Cardiac muscle cell (in vitro differentiated cells and primary cell): Measurements from ENCODE around the gene PCGF5. TPM values are rescaled to one million over a fixed set of nuclear protein-coding genes. Genes with fewer than 3 reads are reported as not detected.

Source experiments
- DNase-seq, 2 donors: peaks; one replicate each; pipeline versions ENCODE4 v3.0.0 to v3.0.0-alpha.2; 2010 to 2017; ENCODE audit warnings: low read depth in 1 of 2, low spot score in 1 of 2
- H3K27ac ChIP-seq: fragments of 200-600 bp; sonication (generic); 2 replicates; pipeline ENCODE4 v1.5.1; 2016
- H3K27me3 ChIP-seq: fragments of 200-600 bp; sonication (generic); 2 replicates; pipeline ENCODE4 v1.6.0; 2016; ENCODE audit warnings: control low read depth
- H3K36me3 ChIP-seq: fragments of 200-600 bp; sonication (generic); 2 replicates; pipeline ENCODE4 v1.5.1; 2016; ENCODE audit warnings: control low read depth
- H3K4me1 ChIP-seq: fragments of 200-600 bp; sonication (generic); 2 replicates; pipeline ENCODE4 v1.8.1; 2017; ENCODE audit warnings: low read depth, mild to moderate bottlenecking, mixed run types
- H3K4me3 ChIP-seq: fragments of 200-600 bp; sonication (generic); 2 replicates; pipeline ENCODE4 v1.5.1; 2016; ENCODE audit warnings: mild to moderate bottlenecking
- H3K9me3 ChIP-seq: fragments of 200-600 bp; sonication (generic); 2 replicates; pipeline ENCODE4 v1.5.1; 2017; ENCODE audit warnings: low read depth, mild to moderate bottlenecking, control low read depth
- polyA plus RNA-seq: library from polyadenylated mRNA; unstranded; fragments of >200 nt; fragmentation: Nextera tagmentation; extraction: Ambion mirVana; gene quantifications from 2 replicates; pipeline ENCODE4 v1.2.1, GENCODE V29; 2016
- total RNA-seq: library from RNA; depleted of rRNA; stranded (reverse); fragments of >200 nt; gene quantifications from 2 replicates; pipeline ENCODE4 v1.2.3, GENCODE V29; 2016
- TF ChIP-seq, protein P1 (sequence below): IDR thresholded peaks from 2 replicates; pipeline ENCODE4 v1.5.1; 2012; ENCODE audit warnings: low read depth, mild to moderate bottlenecking, low read length

Gene PCGF5
- total and polyA plus RNA-seq, 2 experiments from 2014 or later = 13.8 to 39.3 TPM

DNA sequence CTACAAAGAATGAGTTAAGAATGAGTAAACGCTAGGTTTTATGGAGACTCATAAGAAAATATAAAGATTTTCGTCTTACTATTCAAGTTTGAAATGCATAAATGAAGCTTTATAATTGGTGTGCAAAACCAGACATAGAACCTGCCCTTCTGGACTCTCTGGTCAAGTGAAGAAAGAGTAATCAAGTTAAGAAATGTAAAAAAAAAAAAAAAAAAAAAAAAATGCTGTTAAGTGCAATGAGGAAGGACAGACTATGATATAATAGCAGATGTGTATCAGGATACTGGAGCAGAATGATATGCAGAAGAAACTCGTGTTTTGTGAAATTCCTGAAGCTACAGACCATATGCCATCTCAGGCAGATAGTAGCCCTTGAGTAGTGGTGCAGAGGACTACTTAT lies 5.6 kb downstream of the PCGF5 start:
- H3K9me3 ChIP-seq = no peaks in the 10 kb centered on the region
- peaks cover 21% of the 10 kb centered on the region for H3K27me3 ChIP-seq
- no peak overlapping the region for H3K27ac ChIP-seq
- H3K4me1 ChIP-seq = peaks cover 4% of the 10 kb centered on the region
- no peak overlapping the region for H3K4me3 ChIP-seq
- TF ChIP-seq, protein P1, sequence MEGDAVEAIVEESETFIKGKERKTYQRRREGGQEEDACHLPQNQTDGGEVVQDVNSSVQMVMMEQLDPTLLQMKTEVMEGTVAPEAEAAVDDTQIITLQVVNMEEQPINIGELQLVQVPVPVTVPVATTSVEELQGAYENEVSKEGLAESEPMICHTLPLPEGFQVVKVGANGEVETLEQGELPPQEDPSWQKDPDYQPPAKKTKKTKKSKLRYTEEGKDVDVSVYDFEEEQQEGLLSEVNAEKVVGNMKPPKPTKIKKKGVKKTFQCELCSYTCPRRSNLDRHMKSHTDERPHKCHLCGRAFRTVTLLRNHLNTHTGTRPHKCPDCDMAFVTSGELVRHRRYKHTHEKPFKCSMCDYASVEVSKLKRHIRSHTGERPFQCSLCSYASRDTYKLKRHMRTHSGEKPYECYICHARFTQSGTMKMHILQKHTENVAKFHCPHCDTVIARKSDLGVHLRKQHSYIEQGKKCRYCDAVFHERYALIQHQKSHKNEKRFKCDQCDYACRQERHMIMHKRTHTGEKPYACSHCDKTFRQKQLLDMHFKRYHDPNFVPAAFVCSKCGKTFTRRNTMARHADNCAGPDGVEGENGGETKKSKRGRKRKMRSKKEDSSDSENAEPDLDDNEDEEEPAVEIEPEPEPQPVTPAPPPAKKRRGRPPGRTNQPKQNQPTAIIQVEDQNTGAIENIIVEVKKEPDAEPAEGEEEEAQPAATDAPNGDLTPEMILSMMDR = no peak
- no peak for DNase-seq
- H3K36me3 ChIP-seq = no peaks in the 10 kb centered on the region

GRCh38 chr10:91227576-91227975 lies 7.1 kb downstream of the PCGF5 start:
- peaks cover 11% of the 10 kb centered on the region for H3K27me3 ChIP-seq
- no peak overlapping the region for H3K27ac ChIP-seq
- no peak for DNase-seq
- TF ChIP-seq, protein P1 = no peak
- H3K36me3 ChIP-seq = no peaks in the 10 kb centered on the region
- H3K4me3 ChIP-seq = no peak overlapping the region
- no peaks in the 10 kb centered on the region for H3K4me1 ChIP-seq
- H3K9me3 ChIP-seq = no peaks in the 10 kb centered on the region

DNA sequence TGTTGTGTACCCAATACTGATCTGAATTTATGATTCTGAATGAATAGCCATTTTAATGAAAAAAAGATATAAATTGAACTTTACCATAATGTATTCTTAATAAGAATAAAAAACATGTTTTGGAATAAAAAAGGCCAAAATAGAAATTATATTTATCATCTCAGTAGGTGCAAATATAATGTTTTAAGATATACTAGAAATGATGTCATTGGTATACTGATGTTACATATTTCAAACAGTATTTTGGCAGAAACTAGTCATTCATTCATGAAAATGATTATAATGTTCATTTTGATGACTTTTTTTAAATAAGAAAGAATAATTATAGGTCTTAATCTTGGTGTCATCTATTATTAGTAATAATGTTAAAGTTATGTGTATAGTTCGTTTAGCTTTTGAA lies 9.2 kb downstream of the PCGF5 start:
- Histone ChIP-seq H3K9me3 (no peaks in the 10 kb centered on the region), H3K4me1 (no peaks in the 10 kb centered on the region), H3K27me3 (no peaks in the 10 kb centered on the region), H3K4me3 (no peak overlapping the region), H3K36me3 (no peaks in the 10 kb centered on the region), H3K27ac (no peak overlapping the region)
- TF ChIP-seq, protein P1 = no peak
- DNase-seq = no peak

DNA sequence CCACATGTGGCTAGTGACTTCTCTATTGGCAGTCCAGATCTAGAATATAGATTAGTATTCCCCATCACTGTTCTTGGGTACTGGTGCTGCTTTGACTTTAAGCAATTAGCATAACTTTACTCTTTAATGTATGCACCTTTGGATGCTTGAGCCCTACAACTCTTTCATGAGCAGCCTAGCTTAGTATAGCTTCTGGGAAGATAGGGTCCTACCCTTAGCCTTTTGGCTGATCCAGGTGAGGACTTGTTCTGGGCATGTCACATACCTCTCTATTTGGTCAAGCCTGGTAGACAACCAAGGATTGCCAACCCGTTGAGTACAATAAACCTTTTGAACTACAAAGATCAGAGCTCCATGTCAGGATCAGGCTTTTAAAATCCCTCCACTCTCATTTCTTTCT lies 17.7 kb downstream of the PCGF5 start:
- Histone ChIP-seq H3K27me3 (peaks cover 4% of the 10 kb centered on the region), H3K4me1 (no peaks in the 10 kb centered on the region), H3K4me3 (no peak overlapping the region), H3K27ac (no peak overlapping the region), H3K9me3 (no peaks in the 10 kb centered on the region), H3K36me3 (no peaks in the 10 kb centered on the region)
- TF ChIP-seq, protein P1 = no peak
- no peak for DNase-seq

DNA sequence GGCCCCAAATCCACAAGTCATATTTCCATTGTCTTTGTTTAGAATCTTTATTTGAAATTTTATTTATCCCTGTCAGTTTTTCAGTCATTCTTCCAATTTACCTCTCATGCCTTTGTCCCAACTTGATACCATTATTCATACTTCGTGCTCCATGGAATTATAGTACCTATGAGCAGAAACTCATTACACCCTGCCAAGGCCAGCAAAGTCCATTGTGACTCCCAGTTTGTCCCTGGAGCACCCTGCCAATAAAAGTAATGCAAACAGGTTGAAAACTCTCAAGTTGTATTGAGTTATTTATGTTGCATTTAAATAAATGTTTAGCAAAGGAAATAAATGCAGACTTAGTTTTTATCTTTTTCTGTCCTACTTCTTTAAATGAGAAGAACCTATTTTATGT lies 19.3 kb downstream of the PCGF5 start:
- H3K27me3 ChIP-seq = peaks cover 4% of the 10 kb centered on the region
- TF ChIP-seq, protein P1 = no peak
- H3K36me3 ChIP-seq = no peaks in the 10 kb centered on the region
- no peak for DNase-seq
- no peaks in the 10 kb centered on the region for H3K9me3 ChIP-seq
- no peak overlapping the region for H3K27ac ChIP-seq
- no peaks in the 10 kb centered on the region for H3K4me1 ChIP-seq
- no peak overlapping the region for H3K4me3 ChIP-seq

DNA sequence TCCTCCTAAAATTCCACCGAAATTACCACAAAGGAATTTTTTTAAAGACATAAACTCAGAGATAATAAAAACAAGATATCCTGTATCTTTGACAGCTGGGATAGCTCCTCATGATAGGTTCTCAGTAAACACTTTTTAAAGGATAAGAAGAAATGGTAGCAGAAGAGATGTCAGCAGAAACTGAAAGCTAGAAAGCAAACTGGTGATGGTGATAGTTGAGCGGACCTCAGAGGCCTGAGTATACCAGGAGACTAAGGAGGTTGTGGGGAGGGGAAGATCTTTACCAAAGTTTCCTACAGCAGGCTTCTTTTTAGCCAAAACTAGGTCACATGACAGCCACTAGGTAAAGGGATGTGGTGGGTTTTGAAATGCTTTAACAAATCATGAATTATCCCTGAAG lies 22.5 kb downstream of the PCGF5 start:
- Histone ChIP-seq H3K9me3 (no peaks in the 10 kb centered on the region), H3K27ac (no peak overlapping the region), H3K4me1 (no peaks in the 10 kb centered on the region), H3K4me3 (no peak overlapping the region), H3K27me3 (peaks cover 4% of the 10 kb centered on the region), H3K36me3 (no peaks in the 10 kb centered on the region)
- peak in 1 of 2 donors; percentile 6 for DNase-seq
- TF ChIP-seq, protein P1 = no peak
